ENCODE measurements around the gene IKBKE.
"Not testable (repeated sequence)": the region's sequence is repeated elsewhere in the genome, so short reads cannot be mapped to it uniquely, and the experiment has no call there.

The IKBKE gene

DNA sequence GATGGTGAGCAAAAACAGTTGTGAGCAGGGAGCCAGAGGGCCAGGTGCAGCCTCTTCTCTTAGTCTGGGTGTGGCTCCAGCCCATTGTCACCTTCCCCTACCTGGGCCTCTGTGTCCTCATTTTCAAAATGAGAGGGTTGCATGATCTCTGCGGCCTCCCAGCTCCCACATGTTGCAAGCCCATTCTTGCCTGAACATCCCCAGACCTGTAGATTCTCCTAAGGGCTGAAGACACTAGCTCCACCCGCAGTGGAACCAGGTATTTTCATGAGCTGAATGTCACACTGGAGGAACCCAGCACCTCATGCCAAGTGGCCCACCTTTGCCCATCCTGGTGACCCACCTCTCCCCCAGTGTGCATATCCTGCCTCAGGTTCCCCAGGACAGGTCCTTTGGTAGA is 12.3 kb downstream of the IKBKE start:
- no peaks in the 10 kb centered on the region for H3K79me1 ChIP-seq (ENCODE audit: low read depth, low read length)
- H3K9me3 ChIP-seq (replicated peaks in 1 of 2; ENCODE audit: control insufficient read depth in 2 of 2, insufficient read depth in 1 of 2, low read depth in 1 of 2, low read length in 2 of 2) = no peaks in the 10 kb centered on the region
- no peak overlapping the region for H2AFZ ChIP-seq (ENCODE audit: low read length)
- no peak overlapping the region for H4K8ac ChIP-seq (ENCODE audit: low read depth, low read length)
- H2AK5ac ChIP-seq (ENCODE audit: low read depth, low read length) = no peak overlapping the region
- WGBS, 2 donors (ENCODE audit: extremely low coverage in 2 of 2, insufficient read length in 2 of 2, insufficient replicate concordance in 1 of 2) = no CpG with 5 or more reads among the region's 2 CpGs
- H3K4me1 ChIP-seq (ENCODE audit: control insufficient read depth in 2 of 2, insufficient read depth in 1 of 2, low read depth in 1 of 2, low read length in 2 of 2) = no peaks in the 10 kb centered on the region
- no peak overlapping the region for H2BK5ac ChIP-seq (ENCODE audit: low read length)
- H2BK15ac ChIP-seq (ENCODE audit: low read length) = no peak overlapping the region
- no peak overlapping the region for H3K4ac ChIP-seq (ENCODE audit: low read length)
- H3K18ac ChIP-seq (ENCODE audit: low read length) = no peak overlapping the region
- no peak overlapping the region for H3K14ac ChIP-seq (ENCODE audit: low read length)
- no peak overlapping the region for H3K27ac ChIP-seq (replicated peaks; ENCODE audit: low read length)
- no peak for DNase-seq (ENCODE audit: low spot score)
- H3K9ac ChIP-seq (ENCODE audit: low read depth, low read length, poor library complexity) = no peak overlapping the region
- no peak overlapping the region for H3K23ac ChIP-seq (ENCODE audit: low read depth, low read length, poor library complexity)
- no peak overlapping the region for H4K91ac ChIP-seq (ENCODE audit: low read depth, low read length, poor library complexity)
- no peaks in the 10 kb centered on the region for H3K36me3 ChIP-seq (replicated peaks in 1 of 2; ENCODE audit: control insufficient read depth in 2 of 2, insufficient read depth in 2 of 2, low read length in 2 of 2)
- H2BK120ac ChIP-seq (ENCODE audit: low read depth, low read length) = no peak overlapping the region
- no peaks in the 10 kb centered on the region for H3K27me3 ChIP-seq (ENCODE audit: control insufficient read depth in 3 of 3, insufficient read depth in 3 of 3, low read depth in 1 of 3, low read length in 3 of 3)
- H2BK12ac ChIP-seq (ENCODE audit: low read length) = no peak overlapping the region
- no peak overlapping the region for H3K4me2 ChIP-seq (ENCODE audit: insufficient read depth, low read length, poor library complexity, severe bottlenecking)
- H3K4me3 ChIP-seq (ENCODE audit: low read length in 2 of 2) = no peak overlapping the region

- not testable (repeated sequence) for H2BK15ac ChIP-seq (ENCODE audit: low read length); H3K36me3 ChIP-seq (replicated peaks in 1 of 2; ENCODE audit: control insufficient read depth in 2 of 2, insufficient read depth in 2 of 2, low read length in 2 of 2); H3K4ac ChIP-seq (ENCODE audit: low read length); H3K27ac ChIP-seq (replicated peaks; ENCODE audit: low read length); H3K18ac ChIP-seq (ENCODE audit: low read length); H3K79me1 ChIP-seq (ENCODE audit: low read depth, low read length); H2BK5ac ChIP-seq (ENCODE audit: low read length); H3K4me1 ChIP-seq (ENCODE audit: control insufficient read depth in 2 of 2, insufficient read depth in 1 of 2, low read depth in 1 of 2, low read length in 2 of 2); H2AFZ ChIP-seq (ENCODE audit: low read length); H4K91ac ChIP-seq (ENCODE audit: low read depth, low read length, poor library complexity); H3K4me2 ChIP-seq (ENCODE audit: insufficient read depth, low read length, poor library complexity, severe bottlenecking); H2BK12ac ChIP-seq (ENCODE audit: low read length); DNase-seq (ENCODE audit: low spot score); H3K4me3 ChIP-seq (ENCODE audit: low read length in 2 of 2); H3K9me3 ChIP-seq (replicated peaks in 1 of 2; ENCODE audit: control insufficient read depth in 2 of 2, insufficient read depth in 1 of 2, low read depth in 1 of 2, low read length in 2 of 2); H3K9ac ChIP-seq (ENCODE audit: low read depth, low read length, poor library complexity); H4K8ac ChIP-seq (ENCODE audit: low read depth, low read length); H2AK5ac ChIP-seq (ENCODE audit: low read depth, low read length); H3K14ac ChIP-seq (ENCODE audit: low read length); H3K23ac ChIP-seq (ENCODE audit: low read depth, low read length, poor library complexity); H2BK120ac ChIP-seq (ENCODE audit: low read depth, low read length); H3K27me3 ChIP-seq (ENCODE audit: control insufficient read depth in 3 of 3, insufficient read depth in 3 of 3, low read depth in 1 of 3, low read length in 3 of 3)
- no CpG with 5 or more reads among the region's 1 CpG for WGBS, 2 donors (ENCODE audit: extremely low coverage in 2 of 2, insufficient read length in 2 of 2, insufficient replicate concordance in 1 of 2)
These were observed 13.6 kb downstream of the IKBKE start for GRCh38 chr1:206483864-206484263.

GRCh38 chr1:206484901-206485300 is 14.6 kb downstream of the IKBKE start:
- DNase-seq (ENCODE audit: low spot score) = no peak
- Histone ChIP-seq H3K79me1 (ENCODE audit: low read depth, low read length) (no peaks in the 10 kb centered on the region), H3K36me3 (replicated peaks in 1 of 2; ENCODE audit: control insufficient read depth in 2 of 2, insufficient read depth in 2 of 2, low read length in 2 of 2) (no peaks in the 10 kb centered on the region), H2BK15ac (ENCODE audit: low read length) (no peak overlapping the region), H3K27me3 (ENCODE audit: control insufficient read depth in 3 of 3, insufficient read depth in 3 of 3, low read depth in 1 of 3, low read length in 3 of 3) (no peaks in the 10 kb centered on the region), H3K23ac (ENCODE audit: low read depth, low read length, poor library complexity) (no peak overlapping the region), H2BK12ac (ENCODE audit: low read length) (no peak overlapping the region), H2AK5ac (ENCODE audit: low read depth, low read length) (peak overlapping the region; percentile 68), H3K27ac (replicated peaks; ENCODE audit: low read length) (no peak overlapping the region), H3K18ac (ENCODE audit: low read length) (peak overlapping the region; percentile 12), H3K9ac (ENCODE audit: low read depth, low read length, poor library complexity) (no peak overlapping the region), H2AFZ (ENCODE audit: low read length) (no peak overlapping the region), H3K4ac (ENCODE audit: low read length) (no peak overlapping the region), H3K4me1 (ENCODE audit: control insufficient read depth in 2 of 2, insufficient read depth in 1 of 2, low read depth in 1 of 2, low read length in 2 of 2) (no peaks in the 10 kb centered on the region), H2BK5ac (ENCODE audit: low read length) (no peak overlapping the region), H2BK120ac (ENCODE audit: low read depth, low read length) (no peak overlapping the region), H3K4me3 (ENCODE audit: low read length in 2 of 2) (no peak overlapping the region), H4K91ac (ENCODE audit: low read depth, low read length, poor library complexity) (no peak overlapping the region), H3K9me3 (replicated peaks in 1 of 2; ENCODE audit: control insufficient read depth in 2 of 2, insufficient read depth in 1 of 2, low read depth in 1 of 2, low read length in 2 of 2) (no peaks in the 10 kb centered on the region), H4K8ac (ENCODE audit: low read depth, low read length) (no peak overlapping the region), H3K14ac (ENCODE audit: low read length) (no peak overlapping the region), H3K4me2 (ENCODE audit: insufficient read depth, low read length, poor library complexity, severe bottlenecking) (no peak overlapping the region)
- WGBS, 2 donors (ENCODE audit: extremely low coverage in 2 of 2, insufficient read length in 2 of 2, insufficient replicate concordance in 1 of 2) = no CpG with 5 or more reads among the region's 10 CpGs

GRCh38 chr1:206486995-206487788 is 16.9 kb downstream of the IKBKE start:
- WGBS, 2 donors (ENCODE audit: extremely low coverage in 2 of 2, insufficient read length in 2 of 2, insufficient replicate concordance in 1 of 2) = no CpG with 5 or more reads among the region's 15 CpGs
- Histone ChIP-seq H3K14ac (ENCODE audit: low read length) (no peak overlapping the region), H4K91ac (ENCODE audit: low read depth, low read length, poor library complexity) (no peak overlapping the region), H3K9ac (ENCODE audit: low read depth, low read length, poor library complexity) (no peak overlapping the region), H3K79me1 (ENCODE audit: low read depth, low read length) (no peaks in the 10 kb centered on the region), H3K27ac (replicated peaks; ENCODE audit: low read length) (no peak overlapping the region), H2BK15ac (ENCODE audit: low read length) (no peak overlapping the region), H3K27me3 (ENCODE audit: control insufficient read depth in 3 of 3, insufficient read depth in 3 of 3, low read depth in 1 of 3, low read length in 3 of 3) (no peaks in the 10 kb centered on the region), H3K4ac (ENCODE audit: low read length) (no peak overlapping the region), H3K36me3 (replicated peaks in 1 of 2; ENCODE audit: control insufficient read depth in 2 of 2, insufficient read depth in 2 of 2, low read length in 2 of 2) (peaks cover 0 to 9% of the 10 kb centered on the region in 2 donors), H2BK120ac (ENCODE audit: low read depth, low read length) (no peak overlapping the region), H3K18ac (ENCODE audit: low read length) (no peak overlapping the region), H4K8ac (ENCODE audit: low read depth, low read length) (no peak overlapping the region), H2AFZ (ENCODE audit: low read length) (no peak overlapping the region), H3K4me1 (ENCODE audit: control insufficient read depth in 2 of 2, insufficient read depth in 1 of 2, low read depth in 1 of 2, low read length in 2 of 2) (peaks cover 2% of the 10 kb centered on the region in 2 donors), H2AK5ac (ENCODE audit: low read depth, low read length) (no peak overlapping the region), H3K9me3 (replicated peaks in 1 of 2; ENCODE audit: control insufficient read depth in 2 of 2, insufficient read depth in 1 of 2, low read depth in 1 of 2, low read length in 2 of 2) (no peaks in the 10 kb centered on the region), H3K4me2 (ENCODE audit: insufficient read depth, low read length, poor library complexity, severe bottlenecking) (no peak overlapping the region), H3K23ac (ENCODE audit: low read depth, low read length, poor library complexity) (no peak overlapping the region), H3K4me3 (ENCODE audit: low read length in 2 of 2) (no peak overlapping the region), H2BK5ac (ENCODE audit: low read length) (no peak overlapping the region), H2BK12ac (ENCODE audit: low read length) (no peak overlapping the region)
- DNase-seq (ENCODE audit: low spot score) = no peak

Data from neuronal stem cell (in vitro differentiated cells).